Liver (tissue), 9 donors: Measurements from ENCODE around the gene DOK3. TPM values are rescaled to one million over a fixed set of nuclear protein-coding genes. Genes with fewer than 3 reads are reported as not detected.

ENCODE experiments used
- DNase-seq: peaks from one replicate; pipeline ENCODE4 v3.0.0-alpha.2; 2017; ENCODE audit warnings: low spot score
- H3K27ac ChIP-seq, 2 donors: one replicate each; pipeline ENCODE4 v1.7.0; 2013; ENCODE audit warnings: inconsistent platforms in 2 of 2, low read length in 2 of 2, control low read depth in 1 of 2, low read depth in 1 of 2, mild to moderate bottlenecking in 1 of 2
- H3K27me3 ChIP-seq, 4 donors: one replicate each; pipeline versions ENCODE4 v1.6.1 to v1.7.0; 2013; ENCODE audit warnings: low read length in 3 of 4, inconsistent platforms in 1 of 4, mild to moderate bottlenecking in 1 of 4, moderate library complexity in 1 of 4; ENCODE audit not compliant: control insufficient read depth in 4 of 4, insufficient read depth in 4 of 4
- H3K36me3 ChIP-seq, 4 donors: one replicate each; pipeline versions ENCODE4 v1.6.1 to v1.7.0; 2013; ENCODE audit warnings: low read length in 3 of 4, mild to moderate bottlenecking in 3 of 4, low read depth in 1 of 4, moderate library complexity in 1 of 4; ENCODE audit not compliant: control insufficient read depth in 4 of 4, insufficient read depth in 3 of 4
- H3K4me1 ChIP-seq, 4 donors: one replicate each; pipeline versions ENCODE4 v1.6.1 to v1.7.0; 2013; ENCODE audit warnings: low read length in 3 of 4, mild to moderate bottlenecking in 3 of 4, moderate library complexity in 1 of 4; ENCODE audit not compliant: control insufficient read depth in 4 of 4, insufficient read depth in 4 of 4
- H3K4me3 ChIP-seq, 3 donors: one replicate each; pipeline versions ENCODE4 v1.6.1 to v1.7.0; 2013; ENCODE audit warnings: low read length in 3 of 3, control low read depth in 1 of 3, low read depth in 1 of 3, mild to moderate bottlenecking in 1 of 3
- H3K9ac ChIP-seq, 2 donors: one replicate each; pipeline ENCODE4 v1.7.0; 2013; ENCODE audit warnings: low read length in 2 of 2, mild to moderate bottlenecking in 2 of 2, moderate library complexity in 2 of 2, control low read depth in 1 of 2, low read depth in 1 of 2
- H3K9me3 ChIP-seq, 4 donors: one replicate each; pipeline versions ENCODE4 v1.6.1 to v1.7.0; 2013; ENCODE audit warnings: low read length in 3 of 4; ENCODE audit not compliant: control insufficient read depth in 4 of 4
- EGR1 ChIP-seq, 2 donors: IDR thresholded peaks; 2 replicates each; pipeline ENCODE4 v1.6.1; 2016 to 2018; ENCODE audit warnings: antibody characterized with exemption in 2 of 2, low read depth in 2 of 2
- FOXA1 ChIP-seq: IDR thresholded peaks from 2 replicates; pipeline ENCODE4 v1.6.1; 2016; ENCODE audit warnings: antibody characterized with exemption
- FOXA2 ChIP-seq: IDR thresholded peaks from 2 replicates; pipeline ENCODE4 v1.6.1; 2016; ENCODE audit warnings: antibody characterized with exemption
- GABPA ChIP-seq, 2 donors: IDR thresholded peaks in 1 of 2; conservative IDR thresholded peaks in 1 of 2; 2 replicates each; pipeline ENCODE4 v1.6.1; 2016; ENCODE audit warnings: antibody characterized with exemption in 2 of 2, mild to moderate bottlenecking in 1 of 2, moderate library complexity in 1 of 2
- HNF4A ChIP-seq, 2 donors: conservative IDR thresholded peaks; 2 replicates each; pipeline ENCODE4 v1.6.1; 2016; ENCODE audit warnings: antibody characterized with exemption in 2 of 2, mild to moderate bottlenecking in 2 of 2
- HNF4G ChIP-seq: IDR thresholded peaks from 2 replicates; pipeline ENCODE4 v1.6.1; 2016; ENCODE audit warnings: antibody characterized with exemption
- JUND ChIP-seq, 2 donors: IDR thresholded peaks; 2 replicates each; pipeline ENCODE4 v1.6.1; 2016; ENCODE audit warnings: antibody characterized with exemption in 2 of 2
- MAX ChIP-seq: IDR thresholded peaks from 2 replicates; pipeline ENCODE4 v1.6.1; 2016; ENCODE audit warnings: antibody characterized with exemption
- NR2F2 ChIP-seq: IDR thresholded peaks from 2 replicates; pipeline ENCODE4 v1.6.1; 2016; ENCODE audit warnings: antibody characterized with exemption
- RAD21 ChIP-seq, 2 donors: IDR thresholded peaks; 2 replicates each; pipeline ENCODE4 v1.6.1; 2016; ENCODE audit warnings: antibody characterized with exemption in 2 of 2, mild to moderate bottlenecking in 2 of 2
- RXRA ChIP-seq, 2 donors: IDR thresholded peaks; 2 replicates each; pipeline ENCODE4 v1.6.1; 2017 to 2018; ENCODE audit warnings: antibody characterized with exemption in 2 of 2, mild to moderate bottlenecking in 1 of 2
- SP1 ChIP-seq: IDR thresholded peaks from 2 replicates; pipeline ENCODE4 v1.6.1; 2018; ENCODE audit warnings: antibody characterized with exemption, mild to moderate bottlenecking
- TAF1 ChIP-seq: conservative IDR thresholded peaks from 2 replicates; pipeline ENCODE4 v1.6.1; 2016; ENCODE audit warnings: antibody characterized with exemption, mild to moderate bottlenecking
- YY1 ChIP-seq: IDR thresholded peaks from 2 replicates; pipeline ENCODE4 v1.6.1; 2016; ENCODE audit warnings: antibody characterized with exemption, mild to moderate bottlenecking
- ZBTB33 ChIP-seq: IDR thresholded peaks from 2 replicates; pipeline ENCODE4 v1.6.1; 2016; ENCODE audit warnings: antibody characterized with exemption
- WGBS: extraction: QIAGEN DNeasy Blood & Tissue Kit; methylation state at CpG from one replicate; pipeline ENCODE4 v1.1.7; 2013; 5-methylcytosine and 5-hydroxymethylcytosine counted together
- polyA plus RNA-seq, 2 donors: library from polyadenylated mRNA; stranded (reverse) in 1 of 2; unstranded in 1 of 2; fragments of 200-250 nt in 1 of 2; fragments of >200 nt in 1 of 2; fragmentation: Nextera tagmentation in 1 of 2; extraction: Ambion mirVana in 1 of 2; gene quantifications; one replicate each; pipeline versions ENCODE4 v1.2.1 to v1.2.3, GENCODE V29; 2013 to 2015
- total RNA-seq, 2 donors: library from RNA; depleted of rRNA; stranded (reverse); fragments of >200 nt; gene quantifications; one replicate each; pipeline ENCODE4 v1.2.3, GENCODE V29; 2014
- TF ChIP-seq, protein P1 (sequence below): IDR thresholded peaks from 2 replicates; pipeline ENCODE4 v1.6.1; 2016; ENCODE audit warnings: antibody characterized with exemption
- TF ChIP-seq, protein P2 (sequence below): fragments of 150-350 bp; IDR thresholded peaks from 2 replicates; pipeline ENCODE4 v1.5.1; 2017; ENCODE audit warnings: improper control_type of control experiment, low read depth, low read length; ENCODE audit not compliant: missing input control
- TF ChIP-seq, protein P3 (sequence below): IDR thresholded peaks from 2 replicates; pipeline ENCODE4 v1.6.1; 2016; ENCODE audit warnings: antibody characterized with exemption, mild to moderate bottlenecking
- donor health status: healthy.
- donor health status: healthy.
- donor health status: healthy.
- donor health status: healthy.
- donor health status: healthy.

The DOK3 gene
- total and polyA plus RNA-seq, 4 donors, result 1.7 to 19.2 (median 6.6) TPM

- WGBS, result 98% methylated on average over 11 of the region's 11 CpGs
- no peak for DNase-seq
- no peaks in the 10 kb centered on the region for H3K9me3 ChIP-seq
- H3K27me3 ChIP-seq, result no peaks in the 10 kb centered on the region
- H3K4me1 ChIP-seq, result peaks cover 6 to 46% (median 18%) of the 10 kb centered on the region in 4 donors
- no peak overlapping the region for H3K4me3 ChIP-seq
- TF ChIP-seq SP1 (no peak), YY1 (no peak), FOXA1 (no peak), RXRA (IDR thresholded peaks at IDR 0.05) (no peak), EGR1 (IDR thresholded peaks at IDR 0.05; ENCODE audit: low read depth in 2 of 2) (no peak), ZBTB33 (no peak), HNF4A (conservative IDR thresholded peaks at IDR 0.05) (no peak), RAD21 (IDR thresholded peaks at IDR 0.05) (no peak), HNF4G (no peak), TAF1 (no peak), NR2F2 (no peak), MAX (no peak)
- TF ChIP-seq, protein P1, sequence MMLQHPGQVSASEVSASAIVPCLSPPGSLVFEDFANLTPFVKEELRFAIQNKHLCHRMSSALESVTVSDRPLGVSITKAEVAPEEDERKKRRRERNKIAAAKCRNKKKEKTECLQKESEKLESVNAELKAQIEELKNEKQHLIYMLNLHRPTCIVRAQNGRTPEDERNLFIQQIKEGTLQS, result no peak
- TF ChIP-seq, protein P2, sequence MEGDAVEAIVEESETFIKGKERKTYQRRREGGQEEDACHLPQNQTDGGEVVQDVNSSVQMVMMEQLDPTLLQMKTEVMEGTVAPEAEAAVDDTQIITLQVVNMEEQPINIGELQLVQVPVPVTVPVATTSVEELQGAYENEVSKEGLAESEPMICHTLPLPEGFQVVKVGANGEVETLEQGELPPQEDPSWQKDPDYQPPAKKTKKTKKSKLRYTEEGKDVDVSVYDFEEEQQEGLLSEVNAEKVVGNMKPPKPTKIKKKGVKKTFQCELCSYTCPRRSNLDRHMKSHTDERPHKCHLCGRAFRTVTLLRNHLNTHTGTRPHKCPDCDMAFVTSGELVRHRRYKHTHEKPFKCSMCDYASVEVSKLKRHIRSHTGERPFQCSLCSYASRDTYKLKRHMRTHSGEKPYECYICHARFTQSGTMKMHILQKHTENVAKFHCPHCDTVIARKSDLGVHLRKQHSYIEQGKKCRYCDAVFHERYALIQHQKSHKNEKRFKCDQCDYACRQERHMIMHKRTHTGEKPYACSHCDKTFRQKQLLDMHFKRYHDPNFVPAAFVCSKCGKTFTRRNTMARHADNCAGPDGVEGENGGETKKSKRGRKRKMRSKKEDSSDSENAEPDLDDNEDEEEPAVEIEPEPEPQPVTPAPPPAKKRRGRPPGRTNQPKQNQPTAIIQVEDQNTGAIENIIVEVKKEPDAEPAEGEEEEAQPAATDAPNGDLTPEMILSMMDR, result no peak
- H3K36me3 ChIP-seq, result peaks cover 12 to 49% (median 16%) of the 10 kb centered on the region in 4 donors
- no peak overlapping the region for H3K9ac ChIP-seq
- no peak overlapping the region for H3K27ac ChIP-seq
These were observed 4.9 kb upstream of the DOK3 start for GRCh38 chr5:177514541-177514940.

DNA sequence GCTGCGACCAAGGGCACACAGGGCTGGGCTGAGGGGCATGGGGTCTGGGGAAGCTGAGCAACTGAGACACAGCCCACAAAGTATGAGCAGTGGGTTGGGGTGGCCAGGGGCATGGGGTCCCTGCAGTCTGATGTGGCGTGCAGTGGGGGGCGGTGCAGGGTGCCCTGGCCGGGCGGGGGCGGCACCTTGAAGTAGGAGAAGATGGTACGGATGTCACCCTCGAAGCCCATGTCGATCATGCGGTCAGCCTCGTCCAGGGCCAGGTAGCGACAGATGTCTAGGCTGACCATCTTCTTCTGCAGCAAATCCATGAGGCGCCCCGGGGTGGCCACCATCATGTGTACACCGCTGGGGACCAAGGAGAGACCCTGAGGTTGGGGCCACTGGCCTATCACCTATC, 3.9 kb upstream of the DOK3 start:
- Histone ChIP-seq H3K36me3 (peaks cover 12 to 49% (median 14%) of the 10 kb centered on the region in 4 donors), H3K9ac (no peak overlapping the region), H3K27me3 (no peaks in the 10 kb centered on the region), H3K4me1 (peaks cover 6 to 38% (median 16%) of the 10 kb centered on the region in 4 donors), H3K27ac (no peak overlapping the region), H3K4me3 (no peak overlapping the region), H3K9me3 (no peaks in the 10 kb centered on the region)
- WGBS, result 97% methylated on average over 15 of the region's 15 CpGs
- no peak for DNase-seq
- TF ChIP-seq RXRA (IDR thresholded peaks at IDR 0.05) (no peak), MAX (no peak), SP1 (no peak), HNF4G (no peak), GABPA (IDR thresholded peaks at IDR 0.05 in 1 of 2, conservative IDR thresholded peaks at IDR 0.05 in 1 of 2) (no peak), JUND (IDR thresholded peaks at IDR 0.05) (no peak), FOXA2 (no peak), TAF1 (no peak), YY1 (no peak), FOXA1 (no peak), ZBTB33 (no peak)
- TF ChIP-seq, protein P3, sequence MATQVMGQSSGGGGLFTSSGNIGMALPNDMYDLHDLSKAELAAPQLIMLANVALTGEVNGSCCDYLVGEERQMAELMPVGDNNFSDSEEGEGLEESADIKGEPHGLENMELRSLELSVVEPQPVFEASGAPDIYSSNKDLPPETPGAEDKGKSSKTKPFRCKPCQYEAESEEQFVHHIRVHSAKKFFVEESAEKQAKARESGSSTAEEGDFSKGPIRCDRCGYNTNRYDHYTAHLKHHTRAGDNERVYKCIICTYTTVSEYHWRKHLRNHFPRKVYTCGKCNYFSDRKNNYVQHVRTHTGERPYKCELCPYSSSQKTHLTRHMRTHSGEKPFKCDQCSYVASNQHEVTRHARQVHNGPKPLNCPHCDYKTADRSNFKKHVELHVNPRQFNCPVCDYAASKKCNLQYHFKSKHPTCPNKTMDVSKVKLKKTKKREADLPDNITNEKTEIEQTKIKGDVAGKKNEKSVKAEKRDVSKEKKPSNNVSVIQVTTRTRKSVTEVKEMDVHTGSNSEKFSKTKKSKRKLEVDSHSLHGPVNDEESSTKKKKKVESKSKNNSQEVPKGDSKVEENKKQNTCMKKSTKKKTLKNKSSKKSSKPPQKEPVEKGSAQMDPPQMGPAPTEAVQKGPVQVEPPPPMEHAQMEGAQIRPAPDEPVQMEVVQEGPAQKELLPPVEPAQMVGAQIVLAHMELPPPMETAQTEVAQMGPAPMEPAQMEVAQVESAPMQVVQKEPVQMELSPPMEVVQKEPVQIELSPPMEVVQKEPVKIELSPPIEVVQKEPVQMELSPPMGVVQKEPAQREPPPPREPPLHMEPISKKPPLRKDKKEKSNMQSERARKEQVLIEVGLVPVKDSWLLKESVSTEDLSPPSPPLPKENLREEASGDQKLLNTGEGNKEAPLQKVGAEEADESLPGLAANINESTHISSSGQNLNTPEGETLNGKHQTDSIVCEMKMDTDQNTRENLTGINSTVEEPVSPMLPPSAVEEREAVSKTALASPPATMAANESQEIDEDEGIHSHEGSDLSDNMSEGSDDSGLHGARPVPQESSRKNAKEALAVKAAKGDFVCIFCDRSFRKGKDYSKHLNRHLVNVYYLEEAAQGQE, result no peak
- TF ChIP-seq, protein P2, result no peak
- TF ChIP-seq, protein P1, result no peak
